ENCODE measurements around the gene TRIP13.

DNA sequence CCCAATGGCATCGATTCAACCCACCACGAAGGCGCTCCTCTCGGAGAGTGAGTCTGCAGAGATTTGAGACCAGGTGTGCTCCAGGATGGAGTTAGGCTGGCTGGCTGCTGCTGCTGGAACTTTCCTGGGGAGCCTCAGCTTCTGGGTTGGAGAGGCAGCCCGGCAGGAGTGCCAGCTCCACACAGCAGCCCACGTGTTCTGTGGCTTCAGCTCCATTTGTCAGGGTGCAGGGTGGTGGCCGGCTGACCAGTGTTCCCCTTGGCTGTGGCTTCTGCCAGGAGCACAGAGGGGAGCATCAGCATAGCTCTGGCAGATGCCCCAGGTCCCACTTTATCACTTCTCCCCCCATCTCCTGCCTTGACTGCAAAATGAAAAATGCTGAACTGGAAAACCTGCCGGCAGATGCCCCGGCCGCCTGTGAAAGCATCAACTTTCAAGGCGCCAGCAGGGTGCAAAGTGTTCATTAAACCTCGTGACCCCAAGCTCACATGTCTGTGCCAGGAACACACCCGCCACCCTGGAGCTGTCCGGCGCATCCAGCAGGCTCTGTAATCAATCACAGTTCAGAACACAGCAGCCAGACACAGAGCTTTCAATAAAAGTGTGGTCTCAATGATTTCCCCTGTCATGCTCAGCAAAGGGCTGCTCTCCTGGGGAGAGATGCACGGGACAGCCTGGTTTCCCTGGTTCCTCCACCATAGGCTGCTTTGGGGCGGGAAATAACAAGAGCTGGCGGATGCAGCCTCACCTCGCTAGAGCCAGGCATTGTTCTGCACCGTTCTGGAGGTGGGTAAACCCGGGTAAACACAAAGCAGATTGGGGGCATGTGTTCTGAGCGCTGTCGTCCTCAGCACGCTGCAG lies 53.2 kb downstream of the TRIP13 start:
- TF ChIP-seq, protein P1, sequence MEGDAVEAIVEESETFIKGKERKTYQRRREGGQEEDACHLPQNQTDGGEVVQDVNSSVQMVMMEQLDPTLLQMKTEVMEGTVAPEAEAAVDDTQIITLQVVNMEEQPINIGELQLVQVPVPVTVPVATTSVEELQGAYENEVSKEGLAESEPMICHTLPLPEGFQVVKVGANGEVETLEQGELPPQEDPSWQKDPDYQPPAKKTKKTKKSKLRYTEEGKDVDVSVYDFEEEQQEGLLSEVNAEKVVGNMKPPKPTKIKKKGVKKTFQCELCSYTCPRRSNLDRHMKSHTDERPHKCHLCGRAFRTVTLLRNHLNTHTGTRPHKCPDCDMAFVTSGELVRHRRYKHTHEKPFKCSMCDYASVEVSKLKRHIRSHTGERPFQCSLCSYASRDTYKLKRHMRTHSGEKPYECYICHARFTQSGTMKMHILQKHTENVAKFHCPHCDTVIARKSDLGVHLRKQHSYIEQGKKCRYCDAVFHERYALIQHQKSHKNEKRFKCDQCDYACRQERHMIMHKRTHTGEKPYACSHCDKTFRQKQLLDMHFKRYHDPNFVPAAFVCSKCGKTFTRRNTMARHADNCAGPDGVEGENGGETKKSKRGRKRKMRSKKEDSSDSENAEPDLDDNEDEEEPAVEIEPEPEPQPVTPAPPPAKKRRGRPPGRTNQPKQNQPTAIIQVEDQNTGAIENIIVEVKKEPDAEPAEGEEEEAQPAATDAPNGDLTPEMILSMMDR (IDR thresholded peaks at IDR 0.05; ENCODE audit: low read length): no peak
- no peak for TF ChIP-seq EZH2 (optimal IDR thresholded peaks at IDR 0.05; ENCODE audit: low read depth, low read length)

Data from MM.1S (cell line).